Measurements from ENCODE around the gene BMPR1B. TPM values are rescaled to one million over a fixed set of nuclear protein-coding genes. Genes with fewer than 3 reads are reported as not detected.
A peak's percentile ranks its signal among the peaks of the same experiment; 100 is the strongest.
"Not testable (repeated sequence)": the region's sequence is repeated elsewhere in the genome, so short reads cannot be mapped to it uniquely, and the experiment has no call there.

Gene BMPR1B
- total RNA-seq, 1 experiment from 2014 or later: 7.1 TPM

- ATAC-seq (peak; percentile 81), DNase-seq (peak; percentile 70)
- TF ChIP-seq EZH2phosphoT487 (IDR thresholded peaks at IDR 0.05; ENCODE audit: borderline replicate concordance, low read length) (no peak), CTCF (conservative IDR thresholded peaks at IDR 0.05; ENCODE audit: low read depth, low read length) (peak; percentile 74)
- Histone ChIP-seq H3K9ac (ENCODE audit: low read length) (no peak overlapping the region), H3K4me2 (ENCODE audit: low read length) (no peak overlapping the region), H3K79me2 (ENCODE audit: low read length) (no peaks in the 10 kb centered on the region), H3F3A (ENCODE audit: low read length, unreplicated experiment) (no peaks in the 10 kb centered on the region), H3K4me3 (ENCODE audit: low read length) (no peak overlapping the region), H4K20me1 (ENCODE audit: low read length) (no peaks in the 10 kb centered on the region), H3K27me3 (ENCODE audit: low read length) (no peaks in the 10 kb centered on the region), H3K9me2 (replicated peaks; ENCODE audit: low read length) (no peaks in the 10 kb centered on the region), H3K27ac (ENCODE audit: low read length) (no peak overlapping the region), H3K36me3 (ENCODE audit: low read depth, low read length) (no peaks in the 10 kb centered on the region), H2AFZ (ENCODE audit: low read length) (no peak overlapping the region), H3K9me3 (ENCODE audit: low read length) (no peaks in the 10 kb centered on the region), H3K4me1 (ENCODE audit: insufficient read depth, low read length) (peaks cover 4% of the 10 kb centered on the region)
- BruUV-seq (replicated peaks): no TSS peak
- ChIA-PET POLR2A (ENCODE audit: unreplicated experiment) (no interaction called here), CTCF (interaction anchor here (0.6 to 1.0 kb wide), 2 partner anchors 23 to 101 kb away, joined by 3 to 6 read pairs; no protein-coding TSS in a partner anchor)
- intact Hi-C loops (cut with micrococcal nuclease): loop anchor here (1.0 kb wide), 2 partner anchors 23 to 504 kb away; no protein-coding TSS in a partner anchor
These were observed 367.2 kb downstream of the BMPR1B start for GRCh38 chr4:95124906-95125504.

DNA sequence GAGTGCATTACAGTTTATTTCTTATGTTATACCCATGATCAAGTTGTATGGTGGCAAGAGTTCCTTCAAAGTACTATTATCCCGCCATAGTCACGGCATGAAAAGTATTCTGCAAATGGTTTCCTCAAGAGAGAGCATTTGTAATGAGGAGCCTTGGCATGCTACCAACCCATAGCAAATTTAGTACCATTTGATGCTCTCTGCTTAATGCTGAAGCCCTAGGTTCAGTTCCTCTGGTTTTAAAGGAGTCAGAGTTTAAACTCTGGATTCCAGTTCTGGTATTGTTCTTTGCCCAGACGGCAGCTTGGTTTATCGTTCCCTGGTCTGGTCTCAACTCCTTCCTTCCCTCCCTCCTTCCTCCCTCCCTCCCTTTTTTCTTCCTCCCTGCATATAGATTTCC lies 371.3 kb downstream of the BMPR1B start:
- ChIA-PET CTCF (no interaction called here), POLR2A (ENCODE audit: unreplicated experiment) (no interaction called here)
- Histone ChIP-seq H3K36me3 (ENCODE audit: low read depth, low read length) (0 out of 2 replicates have a peak, but pooled peaks cover 4% of the 10 kb centered on the region), H3K9me2 (replicated peaks; ENCODE audit: low read length) (no peaks in the 10 kb centered on the region), H3K27me3 (ENCODE audit: low read length) (no peaks in the 10 kb centered on the region), H3K4me3 (ENCODE audit: low read length) (no peak overlapping the region), H4K20me1 (ENCODE audit: low read length) (no peaks in the 10 kb centered on the region), H3K9ac (ENCODE audit: low read length) (no peak overlapping the region), H3K27ac (ENCODE audit: low read length) (no peak overlapping the region), H3K9me3 (ENCODE audit: low read length) (no peaks in the 10 kb centered on the region), H3F3A (ENCODE audit: low read length, unreplicated experiment) (no peaks in the 10 kb centered on the region), H3K4me2 (ENCODE audit: low read length) (no peak overlapping the region), H2AFZ (ENCODE audit: low read length) (no peak overlapping the region), H3K4me1 (ENCODE audit: insufficient read depth, low read length) (peaks cover 12% of the 10 kb centered on the region), H3K79me2 (ENCODE audit: low read length) (no peaks in the 10 kb centered on the region)
- no TSS peak for BruUV-seq (replicated peaks)
- DNase-seq (no peak), ATAC-seq (no peak)
- intact Hi-C loops (cut with micrococcal nuclease): no loop called here
- TF ChIP-seq CTCF (conservative IDR thresholded peaks at IDR 0.05; ENCODE audit: low read depth, low read length): no peak
- TF ChIP-seq EZH2 (IDR thresholded peaks at IDR 0.05; ENCODE audit: low read length, unreplicated experiment): no peak
- no peak for TF ChIP-seq EZH2phosphoT487 (IDR thresholded peaks at IDR 0.05; ENCODE audit: borderline replicate concordance, low read length)

- no TSS peak for BruUV-seq (replicated peaks)
- H3F3A ChIP-seq (ENCODE audit: low read length, unreplicated experiment): no peaks in the 10 kb centered on the region
- DNase-seq: peak; percentile 97
- H2AFZ ChIP-seq (ENCODE audit: low read length): no peak overlapping the region
- no peaks in the 10 kb centered on the region for H3K27me3 ChIP-seq (ENCODE audit: low read length)
- TF ChIP-seq EZH2phosphoT487 (IDR thresholded peaks at IDR 0.05; ENCODE audit: borderline replicate concordance, low read length) (no peak), EZH2 (IDR thresholded peaks at IDR 0.05; ENCODE audit: low read length, unreplicated experiment) (no peak), CTCF (conservative IDR thresholded peaks at IDR 0.05; ENCODE audit: low read depth, low read length) (no peak)
- no peaks in the 10 kb centered on the region for H3K79me2 ChIP-seq (ENCODE audit: low read length)
- CTCF ChIA-PET: no interaction called here
- H3K9ac ChIP-seq (ENCODE audit: low read length): no peak overlapping the region
- POLR2A ChIA-PET (ENCODE audit: unreplicated experiment): interaction anchor here (0.5 to 0.7 kb wide), 2 partner anchors 90 to 1184 kb away, joined by 3 read pairs; no protein-coding TSS in a partner anchor
- H4K20me1 ChIP-seq (ENCODE audit: low read length): no peaks in the 10 kb centered on the region
- H3K4me3 ChIP-seq (ENCODE audit: low read length): no peak overlapping the region
- H3K4me2 ChIP-seq (ENCODE audit: low read length): peak overlapping the region; percentile 57
- H3K9me3 ChIP-seq (ENCODE audit: low read length): no peaks in the 10 kb centered on the region
- no peaks in the 10 kb centered on the region for H3K9me2 ChIP-seq (replicated peaks; ENCODE audit: low read length)
- 0 out of 2 replicates have a peak, but pooled peaks cover 4% of the 10 kb centered on the region for H3K36me3 ChIP-seq (ENCODE audit: low read depth, low read length)
- H3K4me1 ChIP-seq (ENCODE audit: insufficient read depth, low read length): peaks cover 12% of the 10 kb centered on the region
- intact Hi-C loops (cut with micrococcal nuclease): no loop called here
- peak overlapping the region; percentile 59 for H3K27ac ChIP-seq (ENCODE audit: low read length)
- ATAC-seq: peak; percentile 78
These were observed 372.1 kb downstream of the BMPR1B start for GRCh38 chr4:95129821-95130311.

DNA sequence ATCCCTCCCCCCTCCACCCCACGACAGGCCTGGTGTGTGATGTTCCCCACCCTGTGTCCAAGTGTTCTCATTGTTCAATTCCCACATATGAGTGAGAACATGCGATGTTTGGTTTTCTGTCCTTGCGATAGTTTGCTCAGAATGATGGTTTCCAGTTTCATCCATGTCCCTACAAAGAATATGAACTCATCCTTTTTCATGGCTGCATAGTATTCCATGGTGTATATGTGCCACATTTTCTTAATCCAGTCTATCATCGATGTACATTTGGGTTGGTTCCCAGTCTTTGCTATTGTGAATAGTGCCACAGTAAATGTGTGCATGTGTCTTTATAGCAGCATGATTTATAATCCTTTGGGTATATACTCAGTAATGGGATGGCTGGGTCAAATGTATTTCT lies 376.3 kb downstream of the BMPR1B start:
- H3K27me3 ChIP-seq (ENCODE audit: low read length); BruUV-seq (replicated peaks); H2AFZ ChIP-seq (ENCODE audit: low read length); CTCF ChIA-PET; H3F3A ChIP-seq (ENCODE audit: low read length, unreplicated experiment); H3K79me2 ChIP-seq (ENCODE audit: low read length); ATAC-seq; H3K27ac ChIP-seq (ENCODE audit: low read length); POLR2A ChIA-PET (ENCODE audit: unreplicated experiment); DNase-seq; intact Hi-C loops (cut with micrococcal nuclease); H3K4me3 ChIP-seq (ENCODE audit: low read length); H3K9me3 ChIP-seq (ENCODE audit: low read length); H3K4me2 ChIP-seq (ENCODE audit: low read length); H3K36me3 ChIP-seq (ENCODE audit: low read depth, low read length); H3K9ac ChIP-seq (ENCODE audit: low read length); H4K20me1 ChIP-seq (ENCODE audit: low read length); H3K9me2 ChIP-seq (replicated peaks; ENCODE audit: low read length): not testable (repeated sequence)
- H3K4me1 ChIP-seq (ENCODE audit: insufficient read depth, low read length): peaks cover 12% of the 10 kb centered on the region

Data from PC-3 (cell line).